ENCODE data around the gene DCTN4. TPM values are rescaled to one million over a fixed set of nuclear protein-coding genes. Genes with fewer than 3 reads are reported as not detected.
A peak's percentile ranks its signal among the peaks of the same experiment; 100 is the strongest.

Gene DCTN4
- total RNA-seq, 4 donors from 2014 or later, result 49.8 to 78.6 (median 55.2) TPM

- Histone ChIP-seq H3K36me3 (no peaks in the 10 kb centered on the region), H3K9me3 (no peaks in the 10 kb centered on the region), H3K4me3 (no peak overlapping the region), H3K27me3 (no peaks in the 10 kb centered on the region), H3K27ac (no peak overlapping the region), H3K4me1 (peaks cover 0 to 34% (median 8%) of the 10 kb centered on the region in 3 donors)
- 70 to 100% methylated on average over 2 of the region's 4 CpGs for WGBS, 2 donors (ENCODE audit: low coverage in 1 of 2)
- no peak for TF ChIP-seq POLR2A (IDR thresholded peaks at IDR 0.05)
- no peak for TF ChIP-seq POLR2AphosphoS5 (IDR thresholded peaks at IDR 0.05)
- TF ChIP-seq CTCF (IDR thresholded peaks at IDR 0.05), result no peak
- TF ChIP-seq EP300 (IDR thresholded peaks at IDR 0.05), result no peak
- no peak for ATAC-seq
Observed at GRCh38 chr5:150662731-150663516, 95.9 kb downstream of the DCTN4 start.

GRCh38 chr5:150661821-150662596 is 96.8 kb downstream of the DCTN4 start:
- H3K27ac ChIP-seq, result no peak overlapping the region
- TF ChIP-seq POLR2A (IDR thresholded peaks at IDR 0.05) (no peak), CTCF (IDR thresholded peaks at IDR 0.05) (no peak), POLR2AphosphoS5 (IDR thresholded peaks at IDR 0.05) (no peak), EP300 (IDR thresholded peaks at IDR 0.05) (no peak)
- H3K9me3 ChIP-seq, result no peaks in the 10 kb centered on the region
- no peaks in the 10 kb centered on the region for H3K27me3 ChIP-seq
- ATAC-seq, result no peak
- H3K36me3 ChIP-seq, result no peaks in the 10 kb centered on the region
- 84 to 85% methylated on average over 4 to 7 of the region's 10 CpGs for WGBS, 2 donors (ENCODE audit: low coverage in 1 of 2)
- peaks cover 0 to 43% (median 15%) of the 10 kb centered on the region in 3 donors for H3K4me1 ChIP-seq
- H3K4me3 ChIP-seq, result no peak overlapping the region

DNA sequence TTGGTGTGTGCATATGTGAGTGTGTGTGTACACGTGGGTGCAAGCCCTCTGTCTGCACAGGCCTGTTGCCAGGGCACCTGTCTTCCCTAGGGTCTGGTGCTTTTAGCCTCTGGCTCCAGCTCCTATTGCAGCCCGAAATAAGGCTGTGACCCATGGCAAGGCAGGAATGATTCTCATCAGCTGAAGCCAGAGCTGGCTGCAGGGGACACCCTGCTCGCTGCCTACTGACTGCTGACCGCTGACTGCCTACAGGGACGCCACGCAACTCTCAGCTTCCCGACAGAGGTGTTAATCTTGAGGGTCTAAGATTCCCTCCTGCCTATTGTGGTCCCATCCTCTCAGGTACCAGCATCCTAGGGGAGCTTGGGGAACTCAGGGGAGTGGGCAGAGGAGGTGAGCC is 97.7 kb downstream of the DCTN4 start, which contains the start of gene MYOZ3:
TSS of gene MYOZ3 (plus strand) at position 166 of the 400 bp plus-strand sequence. CDS start 1,691 bp downstream, outside the sequence.
- ATAC-seq, result no peak
- TF ChIP-seq POLR2AphosphoS5 (IDR thresholded peaks at IDR 0.05) (no peak), CTCF (IDR thresholded peaks at IDR 0.05) (no peak), POLR2A (IDR thresholded peaks at IDR 0.05) (no peak), EP300 (IDR thresholded peaks at IDR 0.05) (no peak)
- Histone ChIP-seq H3K4me1 (peaks cover 0 to 52% (median 21%) of the 10 kb centered on the region in 3 donors), H3K4me3 (no peak within 1 kb of the TSS), H3K27me3 (no peaks in the 10 kb centered on the region), H3K27ac (peak within 1 kb of the TSS in 3 of 4 donors; percentile 33 to 58 (median 57)), H3K9me3 (no peaks in the 10 kb centered on the region), H3K36me3 (no peaks in the 10 kb centered on the region)
- WGBS, 2 donors (ENCODE audit: low coverage in 1 of 2), result 43% methylated on average over 1 of the region's 7 CpGs; no CpG with 5 or more reads in 1 of the 2 donors

GRCh38 chr5:150660108-150660831 is 98.5 kb downstream of the DCTN4 start:
- H3K36me3 ChIP-seq, result no peaks in the 10 kb centered on the region
- no peaks in the 10 kb centered on the region for H3K9me3 ChIP-seq
- 63 to 66% methylated on average over 1 to 3 of the region's 4 CpGs for WGBS, 2 donors (ENCODE audit: low coverage in 1 of 2)
- no peaks in the 10 kb centered on the region for H3K27me3 ChIP-seq
- no peak for ATAC-seq
- H3K27ac ChIP-seq, result peak overlapping the region in 3 of 4 donors; percentile 33 to 58 (median 57)
- TF ChIP-seq POLR2A (IDR thresholded peaks at IDR 0.05) (no peak), EP300 (IDR thresholded peaks at IDR 0.05) (no peak)
- no peak overlapping the region for H3K4me3 ChIP-seq
- H3K4me1 ChIP-seq, result peaks cover 0 to 60% (median 23%) of the 10 kb centered on the region in 3 donors

All from gastroesophageal sphincter (tissue), 4 donors.